Sciatic nerve (tissue), 2 donors: ENCODE data around the gene SPON1. TPM values are rescaled to one million over a fixed set of nuclear protein-coding genes. Genes with fewer than 3 reads are reported as not detected.

ENCODE experiments used
- ATAC-seq: fragments of 200-7000 bp; cut with Tn5 transposase; one replicate; pipeline ENCODE4 v1.9.1; 2020; ENCODE audit warnings: mild to moderate bottlenecking, moderate library complexity
- DNase-seq: peaks from one replicate; pipeline ENCODE4 v3.0.0-alpha.2; 2020; ENCODE audit warnings: low spot score
- intact Hi-C: fragments of 100-400 bp; cut with DNase I; formaldehyde crosslinking; loops from one replicate; pipeline ENCODE4 v1.14.2; 2022
- total RNA-seq: library from RNA; stranded (reverse); fragmentation: NEBNext Ultra II Directional; extraction: Animal tissue kit (Norgen Biotek cat#: 25700); gene quantifications from one replicate; pipeline ENCODE4 v1.2.1, GENCODE V29; 2021
- donor health status: DM: no; HTN: no; CAD: no.
- donor health status: DM: no; HTN: no; CAD: no.

The SPON1 gene
- total RNA-seq, 1 donor from 2014 or later: 3.2 TPM

- ATAC-seq: no peak
- intact Hi-C loops: no loop called here
- DNase-seq: no peak
Measured at GRCh38 chr11:13942378-13942777, 20.1 kb upstream of the SPON1 start.

GRCh38 chr11:13942971-13943381, 19.5 kb upstream of the SPON1 start:
- intact Hi-C loops: no loop called here
- no peak for ATAC-seq
- no peak for DNase-seq

- DNase-seq: no peak
- ATAC-seq: no peak
- intact Hi-C loops: no loop called here
Measured at GRCh38 chr11:13944016-13944415, 18.5 kb upstream of the SPON1 start.

GRCh38 chr11:13944911-13945425, 17.6 kb upstream of the SPON1 start:
- ATAC-seq (peak; percentile 80), DNase-seq (no peak)
- intact Hi-C loops: no loop called here

GRCh38 chr11:13947379-13947778, 15.1 kb upstream of the SPON1 start:
- DNase-seq (no peak), ATAC-seq (no peak)
- intact Hi-C loops: no loop called here

- intact Hi-C loops: no loop called here
- ATAC-seq (no peak), DNase-seq (no peak)
Measured at GRCh38 chr11:13949876-13950275, 12.6 kb upstream of the SPON1 start.

- intact Hi-C loops: no loop called here
- DNase-seq (no peak), ATAC-seq (no peak)
Measured at GRCh38 chr11:13952221-13952620, 10.3 kb upstream of the SPON1 start.

GRCh38 chr11:13952668-13953067, 9.9 kb upstream of the SPON1 start:
- intact Hi-C loops: no loop called here
- ATAC-seq (no peak), DNase-seq (no peak)

GRCh38 chr11:13954591-13954990, 7.9 kb upstream of the SPON1 start:
- intact Hi-C loops: no loop called here
- ATAC-seq (no peak), DNase-seq (no peak)

GRCh38 chr11:13955971-13956421, 6.5 kb upstream of the SPON1 start:
- ATAC-seq (peak; percentile 81), DNase-seq (peak; percentile 68)
- intact Hi-C loops: loop anchor here (5.0 kb wide), 1 partner anchor 296 kb away; no protein-coding TSS in a partner anchor

- ATAC-seq: no peak
- DNase-seq: no peak
- intact Hi-C loops: loop anchor here (5.0 kb wide), 1 partner anchor 295 kb away; no protein-coding TSS in a partner anchor
Measured at GRCh38 chr11:13956988-13957387, 5.5 kb upstream of the SPON1 start.

- no peak for DNase-seq
- no peak for ATAC-seq
- intact Hi-C loops: loop anchor here (5.0 kb wide), 1 partner anchor 293 kb away; no protein-coding TSS in a partner anchor
Measured at GRCh38 chr11:13958641-13959400, 3.7 kb upstream of the SPON1 start.

GRCh38 chr11:13962198-13962561, 343 bp upstream of the SPON1 start:
- ATAC-seq: no peak
- intact Hi-C loops: no loop called here
- no peak for DNase-seq

GRCh38 chr11:13963169-13963948, 836 bp downstream of the SPON1 start:
- DNase-seq: peak; percentile 60
- ATAC-seq: peak; percentile 62
- intact Hi-C loops: no loop called here

GRCh38 chr11:13963949-13964770, 1.6 kb downstream of the SPON1 start:
- no peak for DNase-seq
- intact Hi-C loops: no loop called here
- ATAC-seq: peak; percentile 52

GRCh38 chr11:13964771-13965074, 2.2 kb downstream of the SPON1 start:
- ATAC-seq (no peak), DNase-seq (no peak)
- intact Hi-C loops: no loop called here

- intact Hi-C loops: no loop called here
- no peak for DNase-seq
- ATAC-seq: no peak
Measured at GRCh38 chr11:13965337-13965736, 2.8 kb downstream of the SPON1 start.

GRCh38 chr11:13966013-13966412, 3.5 kb downstream of the SPON1 start:
- ATAC-seq: no peak
- no peak for DNase-seq
- intact Hi-C loops: no loop called here

GRCh38 chr11:13966486-13966885, 4.0 kb downstream of the SPON1 start:
- intact Hi-C loops: no loop called here
- DNase-seq: no peak

More at GRCh38 chr11:13966486-13966885, 4.0 kb downstream of the SPON1 start:
- no peak for ATAC-seq
